Endothelial cell (in vitro differentiated cells): ENCODE measurements around the gene SEPTIN11. TPM values are rescaled to one million over a fixed set of nuclear protein-coding genes. Genes with fewer than 3 reads are reported as not detected.
"Not testable (repeated sequence)": the region's sequence is repeated elsewhere in the genome, so short reads cannot be mapped to it uniquely, and the experiment has no call there.

ENCODE experiments used
- DNase-seq: peaks from one replicate; pipeline ENCODE4 v3.0.0; 2021; ENCODE audit warnings: low spot score
- H3K27ac Mint-ChIP-seq: one replicate; pipeline ENCODE4 v1.8.0; 2021; ENCODE audit warnings: mixed read lengths, inconsistent platforms; ENCODE audit not compliant: unreplicated experiment
- H3K27me3 Mint-ChIP-seq: one replicate; pipeline ENCODE4 v1.8.0; 2021; ENCODE audit warnings: mild to moderate bottlenecking, moderate library complexity, mixed read lengths, inconsistent platforms; ENCODE audit not compliant: unreplicated experiment
- H3K36me3 Mint-ChIP-seq: one replicate; pipeline ENCODE4 v1.8.0; 2021; ENCODE audit warnings: mild to moderate bottlenecking, low read depth, mixed read lengths, inconsistent platforms; ENCODE audit not compliant: unreplicated experiment
- H3K4me1 Mint-ChIP-seq: one replicate; pipeline ENCODE4 v1.8.0; 2021; ENCODE audit warnings: mild to moderate bottlenecking, mixed read lengths, inconsistent platforms; ENCODE audit not compliant: unreplicated experiment
- H3K4me3 Mint-ChIP-seq: one replicate; pipeline ENCODE4 v1.8.0; 2021; ENCODE audit warnings: mild to moderate bottlenecking, mixed read lengths, inconsistent platforms; ENCODE audit not compliant: unreplicated experiment
- H3K9me3 Mint-ChIP-seq: one replicate; pipeline ENCODE4 v1.8.0; 2021; ENCODE audit warnings: mixed read lengths, inconsistent platforms; ENCODE audit not compliant: unreplicated experiment
- CTCF ChIP-seq: fragments of 200-600 bp; sonication (generic); IDR thresholded peaks from one replicate; pipeline ENCODE4 v1.5.0; 2021; ENCODE audit warnings: antibody characterized with exemption; ENCODE audit not compliant: unreplicated experiment
- total RNA-seq: library from RNA; stranded (reverse); fragmentation: NEBNext Ultra II Directional; extraction: Animal tissue kit (Norgen Biotek cat#: 25700); gene quantifications from one replicate; pipeline ENCODE4 v1.2.1, GENCODE V29; 2021; ENCODE audit not compliant: unreplicated experiment

Gene SEPTIN11
- total RNA-seq, 1 donor from 2014 or later, result 331 TPM

GRCh38 chr4:76963131-76963750 is 13.7 kb downstream of the SEPTIN11 start:
- TF ChIP-seq CTCF, result no peak
- Mint-ChIP-seq H3K9me3 (no peaks in the 10 kb centered on the region), H3K36me3 (peaks cover 8% of the 10 kb centered on the region), H3K27me3 (peaks cover 5% of the 10 kb centered on the region), H3K4me3 (no peak overlapping the region), H3K27ac (no peak overlapping the region), H3K4me1 (peaks cover 19% of the 10 kb centered on the region)
- no peak for DNase-seq

- peaks cover 19% of the 10 kb centered on the region for H3K4me1 Mint-ChIP-seq
- H3K36me3 Mint-ChIP-seq, H3K4me3 Mint-ChIP-seq, H3K9me3 Mint-ChIP-seq, H3K27me3 Mint-ChIP-seq, DNase-seq, H3K27ac Mint-ChIP-seq: not testable (repeated sequence)
Observed at GRCh38 chr4:76963927-76964326, 14.4 kb downstream of the SEPTIN11 start.

- H3K36me3 Mint-ChIP-seq, result peaks cover 8% of the 10 kb centered on the region
- no peaks in the 10 kb centered on the region for H3K9me3 Mint-ChIP-seq
- DNase-seq, result no peak
- peaks cover 3% of the 10 kb centered on the region for H3K27me3 Mint-ChIP-seq
- no peak for TF ChIP-seq CTCF
- H3K4me3 Mint-ChIP-seq, result no peak overlapping the region
- peaks cover 20% of the 10 kb centered on the region for H3K4me1 Mint-ChIP-seq
- H3K27ac Mint-ChIP-seq, result no peak overlapping the region
Observed at GRCh38 chr4:76964769-76965168, 15.2 kb downstream of the SEPTIN11 start.

- Mint-ChIP-seq H3K27ac (no peak overlapping the region), H3K9me3 (no peaks in the 10 kb centered on the region), H3K27me3 (peaks cover 2% of the 10 kb centered on the region), H3K4me3 (no peak overlapping the region), H3K36me3 (peaks cover 8% of the 10 kb centered on the region), H3K4me1 (peaks cover 20% of the 10 kb centered on the region)
- TF ChIP-seq CTCF, result no peak
- no peak for DNase-seq
Observed at GRCh38 chr4:76965866-76966579, 16.5 kb downstream of the SEPTIN11 start.

- H3K36me3 Mint-ChIP-seq, result peaks cover 19% of the 10 kb centered on the region
- DNase-seq, result no peak
- H3K27me3 Mint-ChIP-seq, result peaks cover 2% of the 10 kb centered on the region
- no peak overlapping the region for H3K27ac Mint-ChIP-seq
- no peak for TF ChIP-seq CTCF
- no peak overlapping the region for H3K4me3 Mint-ChIP-seq
- H3K9me3 Mint-ChIP-seq, result no peaks in the 10 kb centered on the region
- peaks cover 29% of the 10 kb centered on the region for H3K4me1 Mint-ChIP-seq
Observed at GRCh38 chr4:76968937-76969336, 19.4 kb downstream of the SEPTIN11 start.
